ENCODE measurements around the gene MAN1C1. TPM values are rescaled to one million over a fixed set of nuclear protein-coding genes. Genes with fewer than 3 reads are reported as not detected.

The MAN1C1 gene
- total RNA-seq, 1 donor from 2014 or later: 9.1 TPM

GRCh38 chr1:25723250-25723880, 106.8 kb downstream of the MAN1C1 start:
- Mint-ChIP-seq H3K36me3 (no peaks in the 10 kb centered on the region), H3K4me1 (ENCODE audit: unreplicated experiment) (peaks cover 23% of the 10 kb centered on the region), H3K9me3 (peaks cover 1% of the 10 kb centered on the region), H3K4me3 (no peak overlapping the region), H3K27me3 (no peaks in the 10 kb centered on the region), H3K27ac (no peak overlapping the region)
- no peak for TF ChIP-seq CTCF (conservative IDR thresholded peaks at IDR 0.05)
- no peak for DNase-seq (ENCODE audit: extremely low spot score, unreplicated experiment)

- Mint-ChIP-seq H3K9me3 (no peaks in the 10 kb centered on the region), H3K27me3 (no peaks in the 10 kb centered on the region), H3K4me1 (ENCODE audit: unreplicated experiment) (peaks cover 24% of the 10 kb centered on the region), H3K4me3 (no peak overlapping the region), H3K36me3 (no peaks in the 10 kb centered on the region), H3K27ac (no peak overlapping the region)
- DNase-seq (ENCODE audit: extremely low spot score, unreplicated experiment): no peak
- TF ChIP-seq CTCF (conservative IDR thresholded peaks at IDR 0.05): no peak
Observed at GRCh38 chr1:25724201-25724600, 107.6 kb downstream of the MAN1C1 start.

- no peak overlapping the region for H3K27ac Mint-ChIP-seq
- no peak for TF ChIP-seq CTCF (conservative IDR thresholded peaks at IDR 0.05)
- H3K4me1 Mint-ChIP-seq (ENCODE audit: unreplicated experiment): peaks cover 27% of the 10 kb centered on the region
- H3K9me3 Mint-ChIP-seq: no peaks in the 10 kb centered on the region
- H3K4me3 Mint-ChIP-seq: no peak overlapping the region
- no peaks in the 10 kb centered on the region for H3K36me3 Mint-ChIP-seq
- no peak for DNase-seq (ENCODE audit: extremely low spot score, unreplicated experiment)
- H3K27me3 Mint-ChIP-seq: no peaks in the 10 kb centered on the region
Observed at GRCh38 chr1:25724966-25725365, 108.4 kb downstream of the MAN1C1 start.

GRCh38 chr1:25725482-25725881, 108.9 kb downstream of the MAN1C1 start:
- H3K4me1 Mint-ChIP-seq (ENCODE audit: unreplicated experiment): peaks cover 32% of the 10 kb centered on the region
- no peaks in the 10 kb centered on the region for H3K36me3 Mint-ChIP-seq
- H3K9me3 Mint-ChIP-seq: no peaks in the 10 kb centered on the region
- no peak for TF ChIP-seq CTCF (conservative IDR thresholded peaks at IDR 0.05)
- DNase-seq (ENCODE audit: extremely low spot score, unreplicated experiment): no peak
- no peak overlapping the region for H3K27ac Mint-ChIP-seq
- no peaks in the 10 kb centered on the region for H3K27me3 Mint-ChIP-seq
- no peak overlapping the region for H3K4me3 Mint-ChIP-seq

GRCh38 chr1:25727088-25727487, 110.5 kb downstream of the MAN1C1 start:
- H3K36me3 Mint-ChIP-seq: no peaks in the 10 kb centered on the region
- no peaks in the 10 kb centered on the region for H3K9me3 Mint-ChIP-seq
- H3K27me3 Mint-ChIP-seq: no peaks in the 10 kb centered on the region
- H3K27ac Mint-ChIP-seq: no peak overlapping the region
- peaks cover 33% of the 10 kb centered on the region for H3K4me1 Mint-ChIP-seq (ENCODE audit: unreplicated experiment)
- H3K4me3 Mint-ChIP-seq: no peak overlapping the region
- no peak for DNase-seq (ENCODE audit: extremely low spot score, unreplicated experiment)
- TF ChIP-seq CTCF (conservative IDR thresholded peaks at IDR 0.05): no peak

All from type B pancreatic cell (in vitro differentiated cells).